H4 (cell line): ENCODE data around the gene TTLL11. TPM values are rescaled to one million over a fixed set of nuclear protein-coding genes. Genes with fewer than 3 reads are reported as not detected.

Experiments used
- DNase-seq: peaks from one replicate; pipeline ENCODE4 v3.0.0-alpha.2; 2015; ENCODE audit warnings: low spot score
- total RNA-seq: library from RNA; depleted of rRNA; stranded (reverse); fragments of >200 nt; shearing (Covaris generic); gene quantifications from 2 replicates; pipeline ENCODE4 v1.2.3, GENCODE V29; 2014; rRNA removed

TTLL11 gene
- 1.2 and 2.0 TPM in 2 replicates for total RNA-seq

DNA sequence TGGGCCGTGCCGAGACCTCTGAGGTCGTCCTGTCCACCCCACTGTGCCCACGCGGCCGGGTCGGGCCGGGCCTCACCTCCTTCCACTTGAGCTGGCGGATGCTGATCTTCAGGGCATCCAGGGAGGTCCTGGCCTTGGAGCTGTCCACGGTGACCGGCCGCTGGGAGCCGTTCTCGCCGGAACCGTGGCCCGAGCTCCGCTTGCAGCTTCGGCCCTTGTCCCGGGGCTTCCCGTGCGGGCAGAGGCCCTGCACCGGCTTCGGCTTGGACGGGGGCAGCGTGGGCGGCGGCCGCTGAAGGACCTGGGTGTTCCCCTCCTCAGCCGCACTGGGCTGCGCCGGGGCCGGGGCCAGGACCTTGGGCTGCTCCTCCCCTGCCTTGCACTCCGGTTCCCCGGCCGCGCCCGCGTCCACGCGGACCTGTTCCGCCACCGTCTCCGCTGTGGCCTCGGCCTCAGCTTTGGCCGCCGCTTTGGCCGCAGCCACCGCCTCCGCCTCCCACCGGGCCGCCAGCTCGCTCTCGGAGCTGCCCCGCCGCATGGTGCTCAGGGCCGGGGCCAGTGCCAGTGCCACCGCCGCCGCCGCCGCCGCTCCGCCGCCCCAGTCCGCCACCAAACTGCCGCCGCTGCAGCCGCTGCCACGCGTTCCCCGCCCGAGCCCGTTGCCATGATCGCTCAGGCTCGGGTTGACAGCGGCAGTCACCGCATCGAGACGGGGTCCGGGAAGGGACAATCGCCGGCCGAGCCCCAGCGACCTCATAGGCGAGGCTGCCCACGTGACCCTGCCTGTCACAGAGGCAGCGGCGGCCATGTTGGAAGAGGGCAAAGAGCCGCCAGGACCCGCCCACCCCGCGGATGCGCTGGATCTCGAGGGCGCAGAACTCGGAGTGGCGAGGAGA lies at the start of gene TTLL11:
TSS of gene TTLL11 (minus strand) at position 698 of the 896 bp plus-strand sequence. CDS start at position 538, 160 bp downstream.
- peak; percentile 92 for DNase-seq

- DNase-seq, result no peak
These were observed 48.6 kb upstream of the TTLL11 start for GRCh38 chr9:122141671-122142070.

- DNase-seq, result no peak
These were observed 47.5 kb upstream of the TTLL11 start for GRCh38 chr9:122140368-122141193.

DNA sequence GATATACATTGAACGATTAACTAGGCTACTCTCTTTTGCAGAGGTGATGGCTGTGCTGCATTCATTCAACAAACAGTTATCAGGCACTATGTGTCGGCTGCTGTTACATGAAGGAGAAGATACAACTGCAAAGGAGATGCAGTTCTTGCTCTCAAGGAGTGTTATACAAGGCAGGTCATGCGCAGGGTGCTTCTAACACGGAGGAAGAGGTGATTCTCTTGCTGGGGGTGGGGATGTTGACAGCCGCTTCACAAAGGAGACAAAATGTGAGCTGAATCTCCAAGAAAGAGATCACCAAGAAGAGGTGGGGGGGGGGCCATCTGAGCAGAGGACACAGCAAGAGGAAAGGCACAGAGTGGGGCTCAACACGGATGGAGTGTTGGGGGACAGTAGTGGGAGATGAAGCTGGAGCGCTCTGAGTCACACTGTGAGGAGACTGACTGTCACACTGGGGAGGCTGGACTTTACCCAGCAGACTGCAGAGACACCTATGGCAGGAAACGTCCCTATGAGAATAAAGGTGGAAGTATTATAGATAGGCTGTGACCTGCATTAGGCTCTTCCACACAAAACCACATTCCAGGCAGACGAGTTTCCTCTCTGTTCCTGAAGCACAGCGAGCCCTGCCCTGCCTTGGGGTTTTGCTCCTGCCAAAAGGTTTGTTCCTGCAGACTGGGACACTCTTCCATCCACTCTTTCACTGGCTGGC lies 45.6 kb upstream of the TTLL11 start:
- DNase-seq, result no peak

DNA sequence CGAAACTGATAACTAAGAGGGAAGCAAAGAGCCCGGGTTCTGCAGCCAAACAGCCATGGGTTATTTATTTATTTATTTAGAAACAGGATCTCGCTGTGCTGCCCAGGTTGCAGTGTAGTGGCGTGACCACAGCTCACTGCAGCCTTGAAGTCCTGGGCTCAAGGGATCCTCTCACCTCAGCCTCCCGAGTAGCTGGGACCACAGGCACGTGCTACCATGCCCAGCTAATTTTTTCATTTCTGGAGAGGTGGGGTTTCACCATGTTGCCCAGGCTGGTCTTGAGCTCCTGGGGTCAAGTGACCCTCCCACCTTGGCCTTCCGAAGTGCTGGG lies 42.4 kb upstream of the TTLL11 start:
- DNase-seq, result no peak

- no peak for DNase-seq
These were observed 41.9 kb upstream of the TTLL11 start for GRCh38 chr9:122134822-122135528.

- no peak for DNase-seq
These were observed 41.0 kb upstream of the TTLL11 start for GRCh38 chr9:122133984-122134535.

- DNase-seq, result no peak
These were observed 40.3 kb upstream of the TTLL11 start for GRCh38 chr9:122133263-122133983.

DNA sequence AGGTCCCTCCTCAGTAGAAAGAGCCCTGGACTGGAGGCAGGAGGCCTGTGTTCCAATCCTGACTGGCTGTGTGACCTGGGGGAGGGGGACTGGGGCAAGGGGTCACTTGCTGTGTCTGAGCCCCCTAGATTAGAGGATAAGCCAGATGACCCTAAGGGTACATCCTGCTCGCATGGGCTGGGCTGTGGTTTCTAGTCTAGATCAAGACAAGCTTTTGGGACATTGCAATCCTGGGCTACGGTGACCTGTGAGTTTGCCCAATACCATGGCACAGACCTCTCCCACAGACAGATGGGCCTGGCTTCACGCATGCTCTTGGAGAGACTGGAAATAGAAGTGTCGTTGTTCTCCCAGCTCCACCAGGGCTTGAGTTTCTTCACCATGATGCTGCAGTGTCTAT lies 39.4 kb upstream of the TTLL11 start:
- no peak for DNase-seq

DNA sequence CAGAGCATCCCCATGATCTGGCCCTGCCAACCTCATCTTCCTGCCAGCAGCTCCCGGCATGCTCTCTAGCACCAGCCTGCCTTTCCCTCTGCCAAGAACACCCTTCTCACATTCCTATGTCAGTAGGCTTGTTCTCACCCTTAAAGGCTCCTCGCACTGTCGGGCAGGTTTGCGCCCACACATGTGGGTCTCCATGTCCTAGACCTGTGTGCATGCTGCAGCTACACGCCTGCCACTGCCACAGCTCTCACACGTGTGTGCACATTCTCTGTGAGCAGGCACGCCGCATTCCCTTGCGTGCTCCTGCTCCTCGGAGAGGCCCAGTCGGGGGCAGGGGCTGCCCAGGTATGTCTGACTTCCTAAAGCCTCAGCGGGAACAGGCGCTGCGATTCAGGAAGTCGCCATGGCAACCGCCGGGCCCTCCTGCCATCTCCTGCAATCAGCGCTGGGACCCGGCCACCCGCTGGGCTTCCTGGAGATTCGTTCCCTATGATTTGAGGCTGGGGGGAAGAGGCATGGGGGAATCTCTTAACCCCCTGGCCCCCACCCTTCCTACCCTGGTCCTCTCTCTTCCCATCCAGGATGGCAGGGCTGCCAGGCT lies 38.4 kb upstream of the TTLL11 start:
- no peak for DNase-seq

DNA sequence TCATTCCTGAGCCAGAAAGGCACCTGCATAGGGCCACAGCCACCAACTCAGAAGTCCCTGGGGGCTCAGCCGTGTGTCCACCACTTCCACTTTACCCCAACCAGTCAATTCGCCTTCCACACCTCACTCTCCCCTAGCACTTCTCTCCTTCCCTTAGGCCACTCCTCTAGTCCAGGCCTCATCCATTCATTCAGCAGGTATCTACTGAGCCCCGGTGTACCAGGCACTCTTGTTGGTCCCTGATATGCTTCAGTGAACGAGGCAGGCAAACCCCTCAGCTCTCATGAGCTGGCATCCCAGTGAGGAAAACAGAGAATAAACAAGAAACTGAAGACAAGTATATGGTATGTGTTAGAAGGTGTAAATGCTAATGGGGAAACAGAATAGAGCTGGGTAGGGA lies 37.7 kb upstream of the TTLL11 start:
- no peak for DNase-seq

DNA sequence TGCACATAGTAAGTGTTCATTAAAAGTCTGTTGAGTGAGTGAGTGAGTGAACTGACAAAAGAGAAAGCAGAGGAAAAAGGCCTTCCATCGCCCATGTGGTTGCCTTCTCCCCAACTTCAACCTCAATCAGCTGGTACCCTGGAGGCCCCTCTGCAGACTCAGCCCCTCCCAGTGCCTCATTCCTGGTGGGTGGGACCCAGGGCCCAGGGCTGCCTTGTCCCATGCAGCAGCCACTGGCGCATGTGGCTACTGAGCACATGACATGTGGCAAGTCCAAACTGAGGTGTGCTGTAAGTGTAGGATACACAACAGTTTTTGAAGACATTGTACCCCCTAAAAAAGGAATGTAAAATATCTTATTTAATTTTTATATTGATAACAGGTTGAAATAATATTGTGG lies 36.9 kb upstream of the TTLL11 start:
- no peak for DNase-seq

- DNase-seq, result no peak
These were observed 35.8 kb upstream of the TTLL11 start for GRCh38 chr9:122128969-122129343.

DNA sequence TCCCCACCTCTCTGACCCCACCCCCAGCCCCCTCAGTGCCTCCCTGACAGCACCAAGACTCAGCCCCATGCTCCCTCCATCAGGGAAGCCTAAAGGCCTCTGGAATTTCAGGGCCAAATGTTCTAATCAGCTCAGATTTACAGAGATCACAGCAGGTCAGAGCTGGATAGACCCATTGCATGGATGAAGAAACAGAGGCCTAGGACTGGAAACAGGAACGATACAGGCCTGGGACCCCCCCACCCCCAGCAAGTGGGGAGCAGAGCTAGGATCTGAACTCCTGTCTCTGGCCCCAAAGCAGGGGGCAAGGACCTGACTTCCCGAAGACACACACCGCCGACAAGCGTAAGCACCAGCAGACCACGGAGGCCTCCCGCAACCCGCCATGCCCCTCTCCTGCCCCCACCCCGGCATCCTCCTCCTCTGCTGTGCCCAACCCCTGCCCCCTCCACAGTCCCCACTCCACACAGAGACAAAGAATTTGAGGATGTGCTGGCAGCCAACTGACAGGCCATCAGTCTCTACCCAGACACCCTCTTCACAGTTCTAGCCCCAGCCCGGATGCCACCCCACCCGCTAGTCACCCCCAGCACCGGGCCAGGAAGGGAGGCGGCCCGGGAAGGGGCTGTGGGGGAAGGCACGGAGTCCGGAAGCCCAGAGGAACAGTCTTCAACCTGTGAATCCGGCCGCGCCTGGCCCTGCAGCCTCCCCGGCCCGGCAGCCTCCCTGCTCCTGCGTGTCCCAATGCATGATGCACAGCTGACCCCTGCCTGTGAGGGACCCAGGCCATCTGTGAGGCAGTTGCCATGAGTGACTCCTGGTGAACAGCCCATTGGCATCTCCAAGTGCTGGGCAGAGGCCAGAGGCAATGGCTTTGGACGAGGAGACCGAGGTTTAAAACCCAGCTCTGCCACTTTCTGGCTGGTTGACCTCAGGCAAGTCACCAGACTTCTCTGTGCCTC lies 35.2 kb upstream of the TTLL11 start:
- no peak for DNase-seq

DNA sequence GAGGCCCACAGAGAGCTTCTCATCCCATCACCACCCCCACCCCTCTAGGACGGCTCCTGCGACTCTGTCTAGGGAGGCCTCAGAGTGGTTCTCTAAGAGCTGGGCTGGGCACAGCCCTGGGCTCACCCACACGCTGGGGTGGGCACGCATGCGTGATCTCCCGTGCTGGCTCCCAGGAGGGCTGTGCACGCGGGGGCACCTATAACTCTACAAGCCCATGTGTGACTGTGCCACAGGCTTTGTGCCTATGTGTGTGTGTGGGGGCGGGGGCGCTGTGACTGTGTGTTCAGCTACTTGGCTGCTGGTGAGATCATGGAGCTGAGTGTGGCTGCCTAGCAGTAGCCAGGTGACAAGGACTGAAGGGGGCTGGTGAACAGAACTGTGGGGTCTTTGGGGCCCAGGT lies 34.3 kb upstream of the TTLL11 start:
- DNase-seq, result no peak

- no peak for DNase-seq
These were observed 33.5 kb upstream of the TTLL11 start for GRCh38 chr9:122126331-122127261.

- no peak for DNase-seq
These were observed 32.6 kb upstream of the TTLL11 start for GRCh38 chr9:122125509-122126330.
